Stimulated activated CD4-positive, alpha-beta T cell treated with anti-CD3 and anti-CD28 coated beads, Interleukin-2, amount 100 ng/mL, for 24 hours (primary cell): ENCODE data around the gene DGKH.
"Not testable (repeated sequence)": the region's sequence is repeated elsewhere in the genome, so short reads cannot be mapped to it uniquely, and the experiment has no call there.

Experiments used
- DNase-seq, 2 donors: peaks; one replicate each; pipeline ENCODE4 v3.0.0-alpha.2; 2020

Gene DGKH

DNA sequence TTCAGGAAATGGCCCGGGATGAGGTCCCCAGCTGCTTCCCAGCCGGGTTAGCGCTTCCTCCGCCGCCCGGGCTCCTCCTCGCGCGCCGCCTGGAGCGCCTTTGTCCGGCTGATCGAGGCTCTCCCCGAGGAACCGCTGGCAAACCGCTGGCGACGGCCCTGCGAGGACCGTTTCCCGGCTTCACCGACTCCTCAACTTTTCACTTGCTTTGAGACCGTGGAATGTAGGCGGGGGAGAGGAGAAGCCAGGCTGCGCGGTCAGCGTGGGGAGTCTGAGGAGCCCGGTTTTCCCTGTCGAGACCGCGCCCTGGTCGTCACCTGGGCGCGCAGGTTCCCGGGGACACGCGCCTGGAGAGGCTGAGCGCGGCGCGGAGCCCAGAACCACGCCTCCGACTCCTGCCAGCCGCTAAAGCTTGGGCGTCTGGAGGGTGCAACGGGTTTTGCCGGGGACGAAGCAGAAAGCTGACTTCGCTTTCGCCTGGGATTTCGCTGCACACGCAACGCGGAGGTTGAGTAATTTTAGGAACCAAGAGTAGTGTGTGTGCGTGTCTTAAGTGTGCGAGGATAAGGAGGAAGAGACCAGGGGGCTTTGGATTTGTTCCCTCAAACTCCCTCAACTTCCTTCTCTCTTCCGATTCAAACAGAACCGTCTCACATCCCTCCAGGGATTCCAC lies 7.3 kb upstream of the DGKH start:
- peak; percentile 47 to 65 for DNase-seq

DNA sequence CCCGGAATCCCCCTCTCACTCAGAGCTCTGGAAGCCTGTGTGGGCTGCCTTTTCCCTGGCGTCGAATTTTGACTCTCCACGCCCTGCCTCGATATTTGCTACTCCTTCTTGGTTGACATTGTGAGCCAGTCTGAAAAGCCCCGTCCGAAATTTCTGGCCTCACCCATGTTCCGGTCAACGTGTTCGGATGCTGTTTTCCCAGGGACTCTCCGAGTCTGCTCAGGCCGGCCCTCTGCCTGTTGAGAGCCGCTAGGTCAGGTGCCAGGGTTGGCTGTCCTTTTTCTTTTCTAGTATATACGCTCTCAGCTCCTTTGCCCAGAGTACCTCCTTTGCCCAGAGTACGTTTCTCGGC lies 6.8 kb upstream of the DGKH start:
- peak in 1 of 2 donors; percentile 4 for DNase-seq

DNA sequence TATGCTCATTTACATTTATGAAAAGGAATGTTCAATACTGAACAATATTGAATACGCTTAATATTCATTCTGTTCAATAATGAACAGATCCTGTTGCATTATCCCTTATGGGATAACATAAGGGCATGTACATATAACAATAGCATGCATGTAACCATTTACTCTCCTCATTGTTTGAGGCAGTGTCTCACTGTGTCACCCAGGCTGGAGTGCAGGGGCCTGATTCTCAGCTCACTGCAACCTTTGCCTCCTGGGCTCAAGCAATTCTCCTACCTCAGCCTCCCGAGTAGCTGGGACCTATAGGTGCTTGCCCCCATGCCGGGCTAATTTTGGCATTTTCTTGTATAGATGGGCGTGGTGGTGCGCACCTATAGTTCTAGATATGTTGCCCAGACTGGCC lies 4.8 kb upstream of the DGKH start:
- no peak for DNase-seq

DNA sequence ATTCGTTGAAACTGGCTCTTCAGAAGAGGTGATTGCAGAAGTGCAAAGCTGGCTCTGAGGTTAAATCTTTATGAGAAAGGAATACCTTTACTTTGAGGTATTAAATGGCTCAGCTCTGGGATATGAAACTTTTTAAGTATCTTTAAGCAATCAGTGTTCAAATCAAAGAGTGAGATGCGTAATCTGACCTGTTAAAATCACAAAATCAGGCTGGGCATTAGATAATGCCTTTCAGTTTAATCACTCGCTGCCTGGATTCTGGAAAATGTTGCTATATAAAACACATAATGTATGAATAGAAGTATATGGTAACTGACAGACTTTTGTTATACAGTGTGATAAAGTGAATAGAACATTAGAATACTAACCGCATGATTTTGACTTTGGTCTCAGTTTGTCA lies 2.0 kb upstream of the DGKH start:
- DNase-seq, result no peak

DNA sequence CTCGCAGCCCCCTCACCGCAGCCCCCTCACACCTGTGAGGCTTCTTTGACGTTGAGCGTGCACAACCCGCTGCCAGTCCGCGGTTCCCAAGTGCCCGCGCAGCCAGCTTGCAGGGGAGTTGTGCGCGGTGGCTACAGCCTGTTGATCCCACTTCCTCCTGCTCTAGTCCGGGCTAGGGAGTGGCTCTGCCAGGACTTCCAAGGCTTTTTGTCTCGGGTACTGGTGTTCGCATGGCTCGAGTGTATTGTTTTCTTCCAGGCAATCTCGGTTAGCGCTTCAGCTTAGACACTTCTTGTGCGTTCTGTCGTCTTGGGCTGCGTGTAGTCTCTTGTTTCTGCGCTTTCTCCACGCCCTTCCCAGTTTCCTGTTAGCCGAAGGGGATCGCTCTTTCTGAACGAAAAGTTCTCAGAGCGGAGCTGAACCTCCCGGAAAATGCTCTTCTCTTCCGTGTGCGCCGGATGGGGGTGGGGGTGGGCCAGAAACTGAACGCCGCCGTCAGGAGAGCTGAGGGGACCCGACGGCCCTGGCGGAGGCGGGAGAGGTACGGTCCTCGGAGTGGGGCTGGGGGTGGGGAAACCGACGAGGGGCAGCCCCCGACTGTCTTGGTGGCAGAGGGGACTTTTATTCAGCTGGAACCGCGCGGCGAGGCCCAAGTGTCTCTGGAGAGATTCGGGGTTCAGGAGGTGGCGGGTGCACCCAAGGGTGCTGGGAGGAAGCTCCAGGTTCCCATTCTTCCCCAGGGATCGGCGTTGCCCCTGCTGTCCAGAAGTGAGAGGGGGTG lies 697 bp upstream of the DGKH start:
- peak; percentile 35 to 53 for DNase-seq

DNA sequence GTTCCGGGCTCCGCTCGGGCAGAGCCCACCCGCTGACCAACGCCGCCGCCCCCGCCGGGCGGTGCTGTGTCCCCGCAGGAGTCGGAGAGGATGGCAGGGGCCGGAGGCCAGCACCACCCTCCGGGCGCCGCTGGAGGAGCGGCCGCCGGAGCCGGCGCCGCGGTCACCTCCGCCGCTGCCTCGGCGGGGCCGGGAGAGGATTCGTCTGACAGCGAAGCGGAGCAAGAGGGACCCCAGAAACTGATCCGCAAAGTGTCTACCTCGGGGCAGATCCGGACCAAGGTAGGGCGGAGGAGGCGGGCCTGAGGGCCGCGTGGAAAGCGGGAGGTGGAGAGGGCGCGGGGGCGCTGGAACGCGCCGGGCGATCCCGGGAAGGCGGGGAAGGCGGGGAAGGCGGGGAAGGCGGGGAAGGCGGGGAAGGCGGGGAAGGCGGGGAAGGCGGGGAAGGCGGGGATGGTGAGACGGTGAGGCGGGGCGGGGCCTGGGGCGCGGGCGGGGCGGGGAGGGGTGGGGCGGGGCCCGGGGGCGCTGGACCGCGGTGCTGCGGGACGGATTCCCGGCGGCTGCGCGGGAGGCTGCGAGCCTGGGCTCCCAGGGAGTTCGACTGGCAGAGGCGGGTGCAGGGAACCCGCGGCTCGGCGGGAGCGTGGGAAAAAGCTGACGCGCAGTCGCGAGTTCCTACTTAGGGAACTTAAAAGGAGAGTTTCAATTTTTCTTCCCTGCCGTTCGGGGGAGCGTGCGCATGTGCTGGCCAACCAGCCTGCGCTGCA lies 421 bp downstream of the DGKH start:
- DNase-seq, result peak; percentile 70 to 77

DNA sequence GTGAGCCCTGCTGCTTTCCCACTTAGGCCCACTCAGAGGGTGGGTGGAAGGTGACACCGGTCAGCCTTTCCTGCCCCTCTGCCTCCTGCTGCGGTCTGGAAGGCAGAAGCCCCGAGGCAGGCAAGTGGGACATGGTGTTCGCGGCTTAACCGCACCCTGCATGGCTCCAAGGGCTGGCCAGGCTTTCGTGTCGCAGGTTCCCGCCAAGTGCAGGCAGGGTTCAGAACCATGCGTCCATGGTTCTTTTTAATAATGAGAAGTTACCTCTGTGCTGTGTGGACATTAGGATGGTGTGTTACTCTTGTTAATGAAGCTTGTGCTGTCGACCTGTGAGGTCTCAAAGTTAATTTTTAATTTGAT lies 986 bp downstream of the DGKH start:
- no peak for DNase-seq

DNA sequence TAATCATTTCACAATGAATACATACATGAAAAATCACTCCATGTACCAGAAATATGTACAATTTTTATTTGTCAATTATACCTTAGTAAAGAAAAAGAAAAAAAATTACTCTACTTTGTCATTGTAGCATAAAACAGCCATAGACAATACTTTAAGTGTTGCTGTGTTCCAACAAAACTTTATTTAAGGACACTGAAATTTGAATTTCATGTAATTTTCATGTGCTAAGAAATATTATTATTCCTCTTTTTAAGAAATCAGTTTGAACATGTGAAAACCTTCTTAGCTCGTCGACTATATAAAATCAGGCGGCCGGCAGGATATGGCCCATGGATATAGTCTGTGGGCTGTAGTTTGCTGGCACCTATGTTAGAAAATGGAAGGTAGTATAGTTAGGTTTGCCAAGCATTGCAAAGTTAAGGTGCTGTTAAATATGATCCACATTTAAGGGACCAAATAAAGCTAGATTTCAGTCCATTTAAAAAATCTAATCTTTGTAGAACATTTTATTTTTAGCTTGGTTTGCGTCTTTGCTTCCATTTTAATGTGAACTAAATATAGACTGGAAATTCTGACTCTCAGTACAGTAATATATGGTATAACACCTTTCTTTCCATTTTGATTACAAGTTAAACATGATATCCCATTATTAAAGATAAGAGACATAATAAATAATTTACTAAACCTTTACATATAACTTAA lies 6.5 kb downstream of the DGKH start:
- no peak for DNase-seq

DNA sequence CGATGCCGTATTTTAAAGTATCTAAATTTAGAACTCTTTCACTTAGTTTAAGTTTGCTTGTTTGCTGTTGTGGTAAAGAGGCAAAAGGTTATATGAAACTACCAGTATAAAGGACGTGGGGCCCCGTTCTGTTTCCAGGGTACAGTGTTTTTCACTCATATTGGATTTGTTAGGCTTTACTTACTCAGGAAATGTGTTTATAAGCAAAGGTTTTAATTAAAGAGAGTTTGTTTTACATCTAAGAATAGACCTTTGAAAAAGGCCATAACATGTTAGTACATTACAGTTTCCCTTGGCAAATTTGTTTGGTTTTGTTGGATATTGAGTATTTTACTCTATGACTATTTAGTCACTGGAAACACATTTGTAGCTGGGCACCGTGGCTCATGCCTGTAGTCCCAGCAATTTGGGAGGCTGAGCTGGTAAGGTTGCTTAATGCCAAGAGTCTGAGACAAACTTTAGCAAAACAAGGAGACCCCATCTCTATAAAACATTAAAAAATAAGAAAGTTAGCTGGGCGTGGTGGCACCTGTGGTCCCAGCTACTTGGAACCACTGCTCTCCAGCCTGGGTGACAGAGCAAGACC lies 7.1 kb downstream of the DGKH start:
- no peak for DNase-seq

DNA sequence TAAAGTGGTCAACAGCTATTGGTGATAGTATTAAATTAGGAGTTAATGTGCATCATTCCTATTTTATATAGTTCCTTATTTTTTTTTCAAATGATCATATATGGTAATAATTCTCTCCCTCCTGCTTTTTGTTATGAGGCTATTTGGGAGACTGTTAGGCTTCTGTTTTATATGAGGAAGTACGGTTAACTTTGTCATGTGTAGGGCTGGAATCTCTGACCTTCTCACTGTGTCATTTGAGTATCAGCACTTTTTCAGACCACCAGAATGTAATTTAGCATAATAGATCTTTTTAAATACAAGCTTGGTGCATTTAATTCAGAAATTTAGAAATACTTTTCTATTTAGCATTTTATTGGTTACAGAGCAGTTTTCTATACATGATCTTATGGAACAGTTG lies 7.7 kb downstream of the DGKH start:
- DNase-seq, result no peak

DNA sequence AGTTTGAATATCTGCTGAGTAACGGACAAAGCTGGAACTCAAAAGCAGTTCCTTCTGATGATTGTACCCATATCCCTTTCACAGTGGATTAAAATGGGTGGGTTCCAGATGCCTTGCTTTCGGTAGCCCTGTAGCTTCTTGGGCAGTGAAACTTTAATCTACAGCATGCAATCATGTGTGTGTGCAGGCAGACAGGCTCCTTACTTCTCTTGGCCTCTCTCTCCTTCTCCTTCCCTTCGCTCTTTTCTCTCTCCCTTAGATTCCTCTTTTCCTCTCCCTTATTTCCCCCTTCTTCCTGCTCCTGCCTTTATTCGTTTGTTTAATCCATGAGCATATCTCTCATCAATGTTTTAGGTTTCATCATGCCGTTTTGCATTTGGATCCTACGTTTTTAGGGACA lies 8.1 kb downstream of the DGKH start:
- DNase-seq, result no peak

DNA sequence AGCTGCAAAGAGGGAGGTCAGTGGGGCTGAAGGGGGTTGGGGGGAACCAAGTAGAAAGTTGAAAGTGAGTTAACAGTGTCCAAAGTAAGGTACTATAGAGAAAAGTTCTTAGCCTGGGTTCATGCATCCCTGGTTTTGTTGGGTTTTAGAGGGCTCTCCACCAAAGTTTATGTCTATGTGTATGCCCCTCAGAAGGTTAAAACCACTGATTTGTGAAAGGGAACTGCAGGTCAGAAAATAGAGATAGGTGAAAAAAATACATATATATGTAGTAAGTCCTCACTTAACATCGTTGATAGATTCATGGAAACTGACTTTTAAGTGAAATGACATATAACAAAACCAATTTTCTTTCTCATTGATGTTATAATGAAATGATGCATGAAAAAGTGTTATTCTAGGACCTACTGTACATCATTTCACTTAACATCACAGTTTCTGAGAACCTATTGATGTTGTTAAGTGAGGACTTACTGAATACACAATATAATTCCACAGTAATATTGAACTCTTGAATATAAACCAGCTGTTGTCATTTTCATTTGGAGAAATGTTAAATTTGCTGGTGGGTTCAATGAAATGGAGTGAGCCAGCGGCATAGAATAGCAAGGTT lies 9.6 kb downstream of the DGKH start:
- DNase-seq, result no peak

DNA sequence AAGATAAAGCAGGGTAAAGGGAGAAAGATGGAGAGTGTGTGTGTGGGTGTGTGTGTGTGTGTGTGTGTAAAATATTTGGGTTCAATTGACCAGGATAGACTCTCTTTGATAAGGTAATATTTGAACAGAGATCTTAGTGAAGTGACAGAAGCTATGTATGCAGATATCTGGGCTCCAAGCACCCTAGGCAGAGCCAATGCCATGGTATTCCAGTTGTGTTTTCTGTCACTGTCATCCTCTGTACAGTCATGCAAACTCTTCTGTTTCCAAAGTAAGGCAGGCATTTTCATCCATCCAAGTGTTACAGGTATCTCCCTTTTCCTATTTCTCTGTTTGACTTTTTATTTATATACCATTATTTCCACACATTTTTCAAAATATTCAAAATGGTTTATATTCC lies 13.5 kb downstream of the DGKH start:
- no peak for DNase-seq

DNA sequence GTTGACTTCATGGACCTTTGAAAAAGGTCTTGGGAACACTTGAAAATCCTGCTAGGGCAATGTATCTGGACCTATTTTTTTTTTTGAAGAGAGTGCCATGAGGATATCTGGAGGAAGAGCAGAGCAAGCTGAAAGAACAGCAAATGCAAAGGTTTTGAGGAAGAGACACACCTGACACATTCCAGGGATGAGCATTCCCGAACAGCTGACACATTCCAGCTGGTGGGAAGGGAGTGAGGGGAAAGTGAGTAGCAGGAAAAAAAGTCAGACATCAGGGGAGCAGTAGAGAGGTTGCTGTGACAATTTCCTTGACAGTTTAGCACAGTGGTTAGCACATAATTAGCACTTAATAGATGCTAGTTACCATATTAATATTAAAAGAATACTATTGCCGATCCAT lies 14.7 kb downstream of the DGKH start:
- DNase-seq, result no peak

DNA sequence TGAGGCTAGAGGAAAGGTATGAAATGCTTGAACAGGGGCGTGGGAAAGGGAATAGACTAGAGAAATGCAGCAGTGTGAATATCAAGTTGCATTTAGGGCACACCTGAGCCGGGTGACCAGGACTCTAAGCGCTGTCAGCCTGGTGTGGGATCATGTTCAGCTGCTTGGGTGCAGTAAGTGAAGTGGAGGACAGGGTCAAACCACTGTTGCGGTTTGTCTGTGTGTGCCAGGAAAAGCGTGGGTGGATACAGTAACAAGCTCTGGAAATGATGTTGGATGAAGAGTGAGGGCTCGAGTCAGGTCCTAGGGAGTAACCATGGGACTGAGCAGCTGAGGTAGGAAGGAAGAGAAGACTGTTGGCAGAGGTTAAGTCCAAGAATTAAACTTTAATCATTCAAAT lies 15.8 kb downstream of the DGKH start:
- DNase-seq, result no peak

DNA sequence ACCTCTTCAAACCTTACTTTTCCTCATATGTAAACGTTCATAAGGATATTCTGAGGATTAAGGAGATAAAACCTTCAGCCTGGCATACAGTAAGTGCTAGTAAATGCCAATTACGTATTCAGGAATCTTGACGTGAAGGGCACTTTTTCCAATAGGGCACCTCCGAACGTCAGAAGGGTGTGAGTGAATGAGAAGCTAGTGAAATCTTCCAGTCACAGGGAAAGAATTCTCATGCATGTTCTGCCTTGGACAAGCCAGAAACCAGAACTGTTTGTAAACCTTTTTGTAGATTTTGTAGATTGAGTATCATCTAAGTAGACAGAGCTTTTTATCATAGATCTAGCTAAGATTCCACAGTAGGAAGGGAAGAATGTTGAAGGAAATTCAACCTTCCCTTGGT lies 16.5 kb downstream of the DGKH start:
- no peak for DNase-seq

DNA sequence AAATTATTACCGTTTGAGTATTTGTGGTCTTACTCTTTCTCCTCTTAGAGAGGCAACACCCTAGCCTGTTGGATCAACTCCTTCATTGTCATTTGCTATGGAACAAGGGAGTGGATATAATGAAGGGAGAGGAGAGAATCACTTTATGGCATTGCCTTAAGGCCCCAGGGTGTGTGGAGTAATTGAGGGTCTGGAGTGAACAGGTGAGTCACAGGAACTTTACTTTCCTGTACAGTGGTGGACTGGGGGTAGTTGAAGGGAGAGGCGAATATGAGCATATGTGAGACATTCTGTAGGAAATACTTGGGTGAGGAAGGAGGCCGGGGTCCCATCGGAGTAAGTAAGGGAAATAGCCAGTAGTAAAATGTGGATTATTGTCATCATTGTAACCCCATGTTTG lies 17.0 kb downstream of the DGKH start:
- no peak for DNase-seq

DNA sequence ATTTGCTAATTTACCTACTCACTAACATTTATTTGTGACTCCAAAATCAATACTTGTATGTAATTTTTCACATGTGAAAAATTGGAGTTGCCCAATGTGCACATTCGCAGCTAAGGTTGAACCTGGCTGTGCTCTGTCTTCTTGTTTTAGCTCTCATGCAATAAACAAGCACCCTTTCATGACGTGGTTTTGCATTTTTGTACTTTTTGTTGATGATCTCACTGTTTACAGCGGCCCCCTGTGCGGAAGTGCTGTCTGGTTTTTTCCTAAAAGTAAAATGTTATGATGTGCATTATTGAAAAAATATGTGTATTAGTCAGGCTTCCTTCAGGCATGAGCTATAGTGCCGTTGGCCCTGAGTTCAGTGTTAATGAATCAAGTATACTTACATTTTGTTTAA lies 18.1 kb downstream of the DGKH start:
- no peak for DNase-seq

DNA sequence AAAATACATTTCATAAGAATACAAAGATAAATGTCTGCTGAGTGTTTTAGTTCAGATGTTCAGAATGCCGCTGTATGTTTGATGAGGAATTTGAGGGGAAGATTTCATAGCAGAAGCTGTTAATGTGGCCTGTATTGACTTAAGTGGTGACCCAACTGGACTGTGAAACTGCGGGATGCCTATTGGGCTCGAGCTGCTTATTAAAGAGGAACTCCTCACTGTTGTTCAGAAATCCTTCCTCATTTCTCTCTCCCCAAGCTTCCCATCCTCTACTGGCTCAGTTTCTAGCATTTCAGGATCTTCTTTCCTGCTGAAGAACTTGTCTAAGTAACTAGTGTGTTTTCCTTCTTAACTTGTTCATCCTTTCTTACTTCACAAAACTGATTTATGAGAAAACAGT lies 20.4 kb downstream of the DGKH start:
- no peak for DNase-seq

DNA sequence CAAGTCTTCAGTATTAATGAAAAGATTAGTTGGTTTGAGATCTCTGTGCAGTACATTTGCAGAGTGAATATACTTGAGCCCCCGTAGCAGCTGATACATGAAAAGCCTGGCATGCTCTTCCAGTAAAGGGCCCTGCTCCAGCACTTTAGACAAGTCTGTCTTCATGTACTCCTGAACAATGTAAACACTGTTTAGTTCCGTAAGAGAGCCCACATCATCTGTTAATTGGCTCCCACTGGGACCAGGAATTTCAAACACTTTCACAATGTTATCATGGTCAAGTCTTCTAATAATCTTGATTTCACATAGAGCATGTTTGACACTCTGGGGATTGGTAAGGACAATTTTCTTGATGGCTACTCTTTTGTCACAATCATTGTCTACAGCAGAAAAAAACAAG lies 22.2 kb downstream of the DGKH start:
- not testable (repeated sequence) for DNase-seq

DNA sequence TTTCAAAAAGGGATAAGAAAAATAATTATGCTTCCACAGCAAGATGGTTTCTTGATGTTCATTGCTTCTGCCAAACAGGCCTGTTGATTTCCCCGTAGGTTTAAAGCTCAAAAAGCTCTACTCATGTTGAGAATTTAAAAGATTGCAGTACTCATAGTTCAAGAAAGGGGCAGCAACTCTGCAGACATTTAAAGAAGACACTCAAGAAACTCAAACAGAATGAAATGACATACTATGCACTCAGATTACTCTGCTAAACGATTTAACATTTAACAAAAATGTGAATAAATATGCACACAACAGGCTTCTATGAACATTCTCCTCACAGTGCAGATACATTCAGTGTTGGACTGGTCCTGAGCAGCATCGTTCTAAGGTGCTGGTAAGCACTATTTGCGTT lies 22.7 kb downstream of the DGKH start:
- not testable (repeated sequence) for DNase-seq

DNA sequence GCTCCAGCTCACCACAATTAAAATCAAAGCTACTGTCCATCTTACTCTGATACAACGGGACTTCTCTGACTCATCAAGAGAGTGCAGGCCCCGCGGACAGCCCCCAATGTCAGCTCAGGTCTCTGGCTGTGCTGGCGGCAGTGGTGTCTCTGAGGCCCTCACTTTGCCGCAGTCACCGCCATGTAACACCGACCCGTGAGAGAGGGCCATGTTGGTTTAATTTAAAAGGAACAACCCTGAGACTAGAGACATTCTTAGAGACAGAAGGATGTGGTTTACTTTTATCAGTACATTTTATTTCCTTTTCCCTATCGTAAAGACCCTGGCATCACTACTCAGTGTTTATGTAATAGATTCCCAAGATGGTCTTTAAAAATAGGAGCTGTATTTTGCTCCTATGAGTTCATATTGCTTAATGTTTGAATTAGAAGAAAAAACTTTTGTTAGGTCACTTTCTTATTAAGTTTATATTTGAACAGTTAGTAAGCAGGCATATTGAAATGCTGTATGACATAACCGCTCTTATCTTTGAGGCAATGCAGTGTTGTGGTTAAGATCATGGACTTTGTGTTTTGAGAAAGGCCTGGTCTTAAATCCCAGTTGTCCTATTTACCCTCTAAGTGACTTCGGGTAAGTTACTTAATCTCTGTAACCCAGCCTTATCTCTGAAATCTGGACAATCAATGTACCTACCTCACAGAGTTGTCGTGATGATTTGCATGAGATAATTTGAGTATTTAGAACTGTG lies 23.4 kb downstream of the DGKH start:
- DNase-seq, result no peak
